Measurements from ENCODE around the gene GOLGA8H. TPM values are rescaled to one million over a fixed set of nuclear protein-coding genes. Genes with fewer than 3 reads are reported as not detected.
A peak's percentile ranks its signal among the peaks of the same experiment; 100 is the strongest.
"Not testable (repeated sequence)": the region's sequence is repeated elsewhere in the genome, so short reads cannot be mapped to it uniquely, and the experiment has no call there.

Gene GOLGA8H
- total RNA-seq (1 to 10 TPM in 1 of 2 donors, under 1 TPM in 1; 0.79 to 2.2 TPM), polyA plus RNA-seq (ENCODE audit: insufficient read length in 2 of 2) (1 to 10 TPM; 1.2 to 2.0 TPM)
- long read RNA-seq, donor 1 = 0 reads
- long read RNA-seq, donor 2 = 0 reads
- long read RNA-seq, donor 3 = 0 reads
- long read RNA-seq, donor 4 = 0 reads

- H3K9me3 ChIP-seq (ENCODE audit: control insufficient read depth, insufficient read depth, low read length); H3K27ac ChIP-seq (ENCODE audit: low read depth, low read length); H3K4me3 ChIP-seq (ENCODE audit: low read depth, low read length); H3K4me1 ChIP-seq (ENCODE audit: control insufficient read depth, insufficient read depth, low read length); H3K27me3 ChIP-seq (ENCODE audit: control insufficient read depth, insufficient read depth, low read length); H3K36me3 ChIP-seq (ENCODE audit: control insufficient read depth, insufficient read depth, low read length); DNase-seq (ENCODE audit: low read depth in 4 of 6, low spot score in 6 of 6): not testable (repeated sequence)
- no CpG with 5 or more reads among the region's 8 CpGs for WGBS (ENCODE audit: insufficient coverage)
Observed at GRCh38 chr15:30603796-30604195, at the start of gene GOLGA8H. Gene GOLGA8H, plus strand, starts transcription at chr15:30604028. Its CDS starts 98 bp downstream, at chr15:30604126.

GRCh38 chr15:30566949-30567348, 36.9 kb upstream of the GOLGA8H start:
- WGBS (ENCODE audit: insufficient coverage) = no CpG with 5 or more reads among the region's 6 CpGs
- H3K36me3 ChIP-seq (ENCODE audit: control insufficient read depth, insufficient read depth, low read length); H3K4me3 ChIP-seq (ENCODE audit: low read depth, low read length); H3K9me3 ChIP-seq (ENCODE audit: control insufficient read depth, insufficient read depth, low read length); DNase-seq (ENCODE audit: low read depth in 4 of 6, low spot score in 6 of 6); H3K27me3 ChIP-seq (ENCODE audit: control insufficient read depth, insufficient read depth, low read length); H3K4me1 ChIP-seq (ENCODE audit: control insufficient read depth, insufficient read depth, low read length); H3K27ac ChIP-seq (ENCODE audit: low read depth, low read length): not testable (repeated sequence)

- DNase-seq (ENCODE audit: low read depth in 4 of 6, low spot score in 6 of 6); H3K9me3 ChIP-seq (ENCODE audit: control insufficient read depth, insufficient read depth, low read length); H3K4me3 ChIP-seq (ENCODE audit: low read depth, low read length); H3K4me1 ChIP-seq (ENCODE audit: control insufficient read depth, insufficient read depth, low read length); H3K27me3 ChIP-seq (ENCODE audit: control insufficient read depth, insufficient read depth, low read length); H3K27ac ChIP-seq (ENCODE audit: low read depth, low read length); H3K36me3 ChIP-seq (ENCODE audit: control insufficient read depth, insufficient read depth, low read length): not testable (repeated sequence)
- no CpG with 5 or more reads among the region's 38 CpGs for WGBS (ENCODE audit: insufficient coverage)
Observed at GRCh38 chr15:30573012-30573491, 30.8 kb upstream of the GOLGA8H start.

- H3K9me3 ChIP-seq (ENCODE audit: control insufficient read depth, insufficient read depth, low read length); H3K4me1 ChIP-seq (ENCODE audit: control insufficient read depth, insufficient read depth, low read length); H3K4me3 ChIP-seq (ENCODE audit: low read depth, low read length); H3K27me3 ChIP-seq (ENCODE audit: control insufficient read depth, insufficient read depth, low read length); H3K27ac ChIP-seq (ENCODE audit: low read depth, low read length); H3K36me3 ChIP-seq (ENCODE audit: control insufficient read depth, insufficient read depth, low read length); DNase-seq (ENCODE audit: low read depth in 4 of 6, low spot score in 6 of 6): not testable (repeated sequence)
- WGBS (ENCODE audit: insufficient coverage) = no CpG with 5 or more reads among the region's 6 CpGs
Observed at GRCh38 chr15:30579394-30579970, 24.3 kb upstream of the GOLGA8H start.

GRCh38 chr15:30580716-30581115, 23.1 kb upstream of the GOLGA8H start:
- not testable (repeated sequence) for DNase-seq (ENCODE audit: low read depth in 4 of 6, low spot score in 6 of 6); H3K9me3 ChIP-seq (ENCODE audit: control insufficient read depth, insufficient read depth, low read length)
- WGBS (ENCODE audit: insufficient coverage) = no CpG with 5 or more reads among the region's 4 CpGs

GRCh38 chr15:30598953-30599352, 4.9 kb upstream of the GOLGA8H start:
- H3K27ac ChIP-seq (ENCODE audit: low read depth, low read length); H3K9me3 ChIP-seq (ENCODE audit: control insufficient read depth, insufficient read depth, low read length); H3K27me3 ChIP-seq (ENCODE audit: control insufficient read depth, insufficient read depth, low read length); H3K4me3 ChIP-seq (ENCODE audit: low read depth, low read length); H3K36me3 ChIP-seq (ENCODE audit: control insufficient read depth, insufficient read depth, low read length); DNase-seq (ENCODE audit: low read depth in 4 of 6, low spot score in 6 of 6); H3K4me1 ChIP-seq (ENCODE audit: control insufficient read depth, insufficient read depth, low read length): not testable (repeated sequence)
- WGBS (ENCODE audit: insufficient coverage) = no CpG with 5 or more reads among the region's 2 CpGs

More at GRCh38 chr15:30580716-30581115, 23.1 kb upstream of the GOLGA8H start:
- H3K27me3 ChIP-seq (ENCODE audit: control insufficient read depth, insufficient read depth, low read length); H3K27ac ChIP-seq (ENCODE audit: low read depth, low read length); H3K4me1 ChIP-seq (ENCODE audit: control insufficient read depth, insufficient read depth, low read length); H3K4me3 ChIP-seq (ENCODE audit: low read depth, low read length); H3K36me3 ChIP-seq (ENCODE audit: control insufficient read depth, insufficient read depth, low read length): not testable (repeated sequence)

- H3K9me3 ChIP-seq (ENCODE audit: control insufficient read depth, insufficient read depth, low read length); H3K27ac ChIP-seq (ENCODE audit: low read depth, low read length); H3K4me1 ChIP-seq (ENCODE audit: control insufficient read depth, insufficient read depth, low read length); H3K27me3 ChIP-seq (ENCODE audit: control insufficient read depth, insufficient read depth, low read length); H3K4me3 ChIP-seq (ENCODE audit: low read depth, low read length); DNase-seq (ENCODE audit: low read depth in 4 of 6, low spot score in 6 of 6); H3K36me3 ChIP-seq (ENCODE audit: control insufficient read depth, insufficient read depth, low read length): not testable (repeated sequence)
- no CpG with 5 or more reads among the region's 6 CpGs for WGBS (ENCODE audit: insufficient coverage)
Observed at GRCh38 chr15:30612271-30612670, 8.4 kb downstream of the GOLGA8H start.

- not testable (repeated sequence) for H3K4me3 ChIP-seq (ENCODE audit: low read depth, low read length); H3K27ac ChIP-seq (ENCODE audit: low read depth, low read length); H3K36me3 ChIP-seq (ENCODE audit: control insufficient read depth, insufficient read depth, low read length); H3K4me1 ChIP-seq (ENCODE audit: control insufficient read depth, insufficient read depth, low read length); H3K27me3 ChIP-seq (ENCODE audit: control insufficient read depth, insufficient read depth, low read length); H3K9me3 ChIP-seq (ENCODE audit: control insufficient read depth, insufficient read depth, low read length)
- peak in 2 of 6 donors; percentile 3 to 78 for DNase-seq (ENCODE audit: low read depth in 4 of 6, low spot score in 6 of 6)
- no CpG with 5 or more reads among the region's 3 CpGs for WGBS (ENCODE audit: insufficient coverage)
Observed at GRCh38 chr15:30621342-30621741, 17.5 kb downstream of the GOLGA8H start.

GRCh38 chr15:30625436-30626193, 21.8 kb downstream of the GOLGA8H start, which contains the start of gene ARHGAP11B:
Gene ARHGAP11B, plus strand, starts transcription at chr15:30626128.
- peak within 1 kb of the TSS; percentile 94 for H3K27ac ChIP-seq (ENCODE audit: low read depth, low read length)
- not testable (repeated sequence) for H3K36me3 ChIP-seq (ENCODE audit: control insufficient read depth, insufficient read depth, low read length); H3K4me1 ChIP-seq (ENCODE audit: control insufficient read depth, insufficient read depth, low read length); H3K27me3 ChIP-seq (ENCODE audit: control insufficient read depth, insufficient read depth, low read length); H3K9me3 ChIP-seq (ENCODE audit: control insufficient read depth, insufficient read depth, low read length)
- 0% methylated on average over 20 of the region's 35 CpGs for WGBS (ENCODE audit: insufficient coverage)
- peak within 1 kb of the TSS; percentile 62 for H3K4me3 ChIP-seq (ENCODE audit: low read depth, low read length)
- peak; percentile 95 to 100 (median 98) for DNase-seq (ENCODE audit: low read depth in 4 of 6, low spot score in 6 of 6)

GRCh38 chr15:30626194-30626565, 22.4 kb downstream of the GOLGA8H start:
- not testable (repeated sequence) for H3K4me1 ChIP-seq (ENCODE audit: control insufficient read depth, insufficient read depth, low read length); H3K36me3 ChIP-seq (ENCODE audit: control insufficient read depth, insufficient read depth, low read length); H3K9me3 ChIP-seq (ENCODE audit: control insufficient read depth, insufficient read depth, low read length); H3K27me3 ChIP-seq (ENCODE audit: control insufficient read depth, insufficient read depth, low read length)
- H3K27ac ChIP-seq (ENCODE audit: low read depth, low read length) = peak overlapping the region; percentile 94
- peak overlapping the region; percentile 62 for H3K4me3 ChIP-seq (ENCODE audit: low read depth, low read length)
- DNase-seq (ENCODE audit: low read depth in 4 of 6, low spot score in 6 of 6) = peak in 3 of 6 donors; percentile 4 to 29 (median 4)
- 0% methylated on average over 6 of the region's 22 CpGs for WGBS (ENCODE audit: insufficient coverage)
